Activated CD4-positive, alpha-beta memory T cell treated with anti-CD3 and anti-CD28 coated beads for 36 hours (primary cell): ENCODE results near the gene SLC22A15. TPM values are rescaled to one million over a fixed set of nuclear protein-coding genes. Genes with fewer than 3 reads are reported as not detected.

Experiments used
- CTCF ChIA-PET: fragments of 350-600 bp; sonication (Branson Sonifier 250); formaldehyde crosslinking; loops from one replicate; lab custom pipeline; 2021; ENCODE audit warnings: antibody characterized with exemption, inconsistent platforms; lab: Charles Lee
- POLR2A ChIA-PET: fragments of 350-600 bp; sonication (Branson Sonifier 250); formaldehyde crosslinking; loops from one replicate; lab custom pipeline; 2021; ENCODE audit warnings: antibody characterized with exemption; lab: Charles Lee
- DNase-seq: peaks from one replicate; pipeline ENCODE4 v3.0.0-alpha.2; 2020
- H3K27ac Mint-ChIP-seq: one replicate; pipeline ENCODE4 v1.8.0; 2021; ENCODE audit warnings: mixed read lengths
- H3K27me3 Mint-ChIP-seq: one replicate; pipeline ENCODE4 v1.8.0; 2021; ENCODE audit warnings: mixed read lengths
- H3K36me3 Mint-ChIP-seq: one replicate; pipeline ENCODE4 v1.8.0; 2021; ENCODE audit warnings: mixed read lengths
- H3K4me1 Mint-ChIP-seq: one replicate; pipeline ENCODE4 v1.8.0; 2021; ENCODE audit warnings: low read depth, mixed read lengths
- H3K4me3 Mint-ChIP-seq: one replicate; pipeline ENCODE4 v1.8.0; 2021; ENCODE audit warnings: mild to moderate bottlenecking, mixed read lengths
- H3K9me3 Mint-ChIP-seq: one replicate; pipeline ENCODE4 v1.8.0; 2021; ENCODE audit warnings: mixed read lengths
- intact Hi-C: fragments of 100-400 bp; cut with micrococcal nuclease; formaldehyde crosslinking; loops from one replicate; pipeline ENCODE4 v1.15.1; 2023
- total RNA-seq, 2 experiments: library from RNA; stranded (reverse); gene quantifications; one replicate each; pipeline ENCODE4 v1.2.3, GENCODE V29; 2021

SLC22A15 gene
- total RNA-seq, 2 experiments from 2014 or later, result 0.69 to 1.7 TPM

GRCh38 chr1:116112388-116113140, 136.3 kb downstream of the SLC22A15 start:
- H3K27ac Mint-ChIP-seq, result no peak overlapping the region
- ChIA-PET CTCF (interaction anchor here (1.0 kb wide), 1 partner anchor 11 kb away, joined by 3 read pairs; no protein-coding TSS in a partner anchor), POLR2A (no interaction called here)
- no peaks in the 10 kb centered on the region for H3K4me1 Mint-ChIP-seq
- peaks cover 9% of the 10 kb centered on the region for H3K27me3 Mint-ChIP-seq
- no peak overlapping the region for H3K4me3 Mint-ChIP-seq
- DNase-seq, result no peak
- H3K9me3 Mint-ChIP-seq, result no peaks in the 10 kb centered on the region
- no peaks in the 10 kb centered on the region for H3K36me3 Mint-ChIP-seq
- intact Hi-C loops, result no loop called here

- Mint-ChIP-seq H3K27me3 (peaks cover 9% of the 10 kb centered on the region), H3K27ac (no peak overlapping the region), H3K36me3 (no peaks in the 10 kb centered on the region), H3K4me1 (no peaks in the 10 kb centered on the region), H3K4me3 (no peak overlapping the region), H3K9me3 (no peaks in the 10 kb centered on the region)
- DNase-seq, result no peak
- CTCF ChIA-PET, result no interaction called here
- intact Hi-C loops, result no loop called here
- POLR2A ChIA-PET, result no interaction called here
These were observed 137.3 kb downstream of the SLC22A15 start for GRCh38 chr1:116113615-116114014.

GRCh38 chr1:116115476-116116439, 139.4 kb downstream of the SLC22A15 start:
- Mint-ChIP-seq H3K27me3 (peaks cover 11% of the 10 kb centered on the region), H3K36me3 (no peaks in the 10 kb centered on the region), H3K27ac (no peak overlapping the region), H3K4me3 (no peak overlapping the region), H3K9me3 (no peaks in the 10 kb centered on the region), H3K4me1 (no peaks in the 10 kb centered on the region)
- no peak for DNase-seq
- ChIA-PET CTCF (no interaction called here), POLR2A (no interaction called here)
- intact Hi-C loops, result no loop called here

- Mint-ChIP-seq H3K27ac (no peak overlapping the region), H3K9me3 (no peaks in the 10 kb centered on the region), H3K36me3 (no peaks in the 10 kb centered on the region), H3K27me3 (peaks cover 11% of the 10 kb centered on the region), H3K4me3 (no peak overlapping the region), H3K4me1 (no peaks in the 10 kb centered on the region)
- intact Hi-C loops, result no loop called here
- ChIA-PET POLR2A (no interaction called here), CTCF (interaction anchor here (0.6 kb wide), 1 partner anchor 1242 kb away, joined by 6 read pairs; no protein-coding TSS in a partner anchor)
- DNase-seq, result no peak
These were observed 142.2 kb downstream of the SLC22A15 start for GRCh38 chr1:116118471-116118870.

Other genes starting within 250 kb of the SLC22A15 start
- gene CASQ2, start 207.8 kb upstream of the SLC22A15 start, total RNA-seq, result not detected
- not detected for gene NHLH2, start 135.4 kb upstream of the SLC22A15 start, total RNA-seq
- not detected for gene MAB21L3, start 134.9 kb downstream of the SLC22A15 start, total RNA-seq